Ascending aorta (tissue), 2 donors: ENCODE measurements around the gene ELL3. TPM values are rescaled to one million over a fixed set of nuclear protein-coding genes. Genes with fewer than 3 reads are reported as not detected.

ENCODE experiments used
- DNase-seq, 2 donors: peaks; one replicate each; pipeline ENCODE4 v3.0.0-alpha.2; 2019; ENCODE audit warnings: low spot score in 2 of 2
- H3K27ac ChIP-seq, 2 donors: fragments of 200-600 bp; sonication (generic); one replicate each; pipeline ENCODE4 v1.5.1; 2016 to 2017; ENCODE audit warnings: mild to moderate bottlenecking in 1 of 2
- H3K27me3 ChIP-seq: fragments of 200-600 bp; sonication (generic); one replicate; pipeline ENCODE4 v1.5.1; 2017
- H3K36me3 ChIP-seq, 2 donors: fragments of 200-600 bp; sonication (generic); one replicate each; pipeline ENCODE4 v1.5.1; 2016
- H3K4me1 ChIP-seq, 2 donors: fragments of 200-600 bp; sonication (generic); one replicate each; pipeline ENCODE4 v1.5.1; 2016 to 2017; ENCODE audit warnings: mild to moderate bottlenecking in 1 of 2
- H3K4me3 ChIP-seq, 2 donors: fragments of 200-600 bp; sonication (generic); one replicate each; pipeline ENCODE4 v1.5.1; 2016 to 2017; ENCODE audit warnings: mild to moderate bottlenecking in 1 of 2
- H3K9me3 ChIP-seq, 2 donors: fragments of 200-600 bp; sonication (generic); one replicate each; pipeline ENCODE4 v1.5.1; 2016
- intact Hi-C: fragments of 100-400 bp; cut with DNase I; formaldehyde crosslinking; loops from one replicate; pipeline ENCODE4 v1.15.1; 2023
- total RNA-seq: library from RNA; depleted of rRNA; stranded (reverse); fragments of >200 nt; gene quantifications from one replicate; pipeline ENCODE4 v1.1.0, GENCODE V29; 2016
- TF ChIP-seq, protein P1 (sequence below), 3 experiments: fragments of 200-600 bp in 2 of 3; fragments of 450-650 bp in 1 of 3; sonication (generic) in 2 of 3; IDR thresholded peaks; one replicate each; pipeline ENCODE4 v1.5.1; 2016 to 2019; ENCODE audit warnings: antibody characterized with exemption in 3 of 3, mild to moderate bottlenecking in 1 of 3, moderate library complexity in 1 of 3

ELL3 gene
- total RNA-seq, 1 donor from 2014 or later = 39.5 TPM

- H3K27ac ChIP-seq = peak overlapping the region; percentile 88 to 92
Observed at GRCh38 chr15:43777267-43777914, 625 bp upstream of the ELL3 start.

GRCh38 chr15:43776101-43776717 lies 557 bp downstream of the ELL3 start:
- intact Hi-C loops = loop anchor here (10.0 kb wide), 2 partner anchors 49 to 261 kb away; partner anchors contain the start of genes MAP1A, MFAP1 and WDR76
- H3K27ac ChIP-seq = peak overlapping the region; percentile 88 to 92
- H3K9me3 ChIP-seq = no peaks in the 10 kb centered on the region
- H3K36me3 ChIP-seq = peaks cover 11 to 32% of the 10 kb centered on the region in 2 donors
- H3K4me1 ChIP-seq = peaks cover 0 to 11% of the 10 kb centered on the region in 2 donors
- peak overlapping the region; percentile 57 to 73 for H3K4me3 ChIP-seq
- no peak for DNase-seq
- no peaks in the 10 kb centered on the region for H3K27me3 ChIP-seq
- TF ChIP-seq, protein P1, sequence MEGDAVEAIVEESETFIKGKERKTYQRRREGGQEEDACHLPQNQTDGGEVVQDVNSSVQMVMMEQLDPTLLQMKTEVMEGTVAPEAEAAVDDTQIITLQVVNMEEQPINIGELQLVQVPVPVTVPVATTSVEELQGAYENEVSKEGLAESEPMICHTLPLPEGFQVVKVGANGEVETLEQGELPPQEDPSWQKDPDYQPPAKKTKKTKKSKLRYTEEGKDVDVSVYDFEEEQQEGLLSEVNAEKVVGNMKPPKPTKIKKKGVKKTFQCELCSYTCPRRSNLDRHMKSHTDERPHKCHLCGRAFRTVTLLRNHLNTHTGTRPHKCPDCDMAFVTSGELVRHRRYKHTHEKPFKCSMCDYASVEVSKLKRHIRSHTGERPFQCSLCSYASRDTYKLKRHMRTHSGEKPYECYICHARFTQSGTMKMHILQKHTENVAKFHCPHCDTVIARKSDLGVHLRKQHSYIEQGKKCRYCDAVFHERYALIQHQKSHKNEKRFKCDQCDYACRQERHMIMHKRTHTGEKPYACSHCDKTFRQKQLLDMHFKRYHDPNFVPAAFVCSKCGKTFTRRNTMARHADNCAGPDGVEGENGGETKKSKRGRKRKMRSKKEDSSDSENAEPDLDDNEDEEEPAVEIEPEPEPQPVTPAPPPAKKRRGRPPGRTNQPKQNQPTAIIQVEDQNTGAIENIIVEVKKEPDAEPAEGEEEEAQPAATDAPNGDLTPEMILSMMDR (IDR thresholded peaks at IDR 0.05) = no peak

More at GRCh38 chr15:43777267-43777914, 625 bp upstream of the ELL3 start:
- TF ChIP-seq, protein P1 (IDR thresholded peaks at IDR 0.05) = peak; percentile 79 to 87 (median 84)
- peak; percentile 53 to 91 for DNase-seq
- H3K4me3 ChIP-seq = peak overlapping the region; percentile 57 to 73
- peaks cover 1 to 20% of the 10 kb centered on the region in 2 donors for H3K36me3 ChIP-seq
- peaks cover 0 to 11% of the 10 kb centered on the region in 2 donors for H3K4me1 ChIP-seq
- no peaks in the 10 kb centered on the region for H3K9me3 ChIP-seq
- intact Hi-C loops = loop anchor here (1.0 to 10.0 kb wide), 3 partner anchors 15 to 263 kb away; partner anchors contain the start of genes MAP1A, MFAP1, SERF2 and WDR76
- no peaks in the 10 kb centered on the region for H3K27me3 ChIP-seq

DNA sequence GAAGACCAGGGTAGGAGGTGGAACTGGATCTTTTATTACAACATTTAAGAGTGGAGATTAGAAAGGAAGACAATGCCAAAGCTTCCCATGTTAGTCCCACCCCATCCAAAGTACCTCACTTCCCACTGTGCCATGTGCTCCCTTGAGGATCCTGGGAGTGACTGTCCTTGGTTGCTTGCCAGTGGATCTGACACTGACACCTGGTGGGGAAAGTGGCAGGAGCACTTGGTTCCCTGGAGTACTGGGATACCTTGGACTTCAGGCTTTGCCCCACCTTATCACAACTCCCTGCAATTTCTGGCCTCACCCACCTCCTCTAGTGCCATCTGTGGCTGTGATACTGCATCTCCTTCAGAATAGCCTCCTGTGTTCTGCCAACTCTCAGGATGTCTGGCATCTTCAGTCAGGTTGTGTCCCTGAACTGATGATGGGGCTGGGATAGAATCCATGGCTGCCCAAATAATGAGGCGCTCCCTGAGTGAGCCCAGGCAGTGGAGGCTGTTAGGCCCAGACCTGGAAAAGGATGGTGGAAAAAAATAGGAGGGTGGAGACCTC lies 1.3 kb downstream of the ELL3 start:
- H3K9me3 ChIP-seq = no peaks in the 10 kb centered on the region
- peak in 1 of 2 donors; percentile 72 for DNase-seq
- intact Hi-C loops = loop anchor here (10.0 kb wide), 2 partner anchors 49 to 261 kb away; partner anchors contain the start of genes MAP1A, MFAP1 and WDR76
- H3K27me3 ChIP-seq = no peaks in the 10 kb centered on the region
- peaks cover 0 to 11% of the 10 kb centered on the region in 2 donors for H3K4me1 ChIP-seq
- H3K27ac ChIP-seq = peak overlapping the region; percentile 88 to 92
- peak overlapping the region in 1 of 2 donors; percentile 73 for H3K4me3 ChIP-seq
- TF ChIP-seq, protein P1 (IDR thresholded peaks at IDR 0.05) = no peak
- H3K36me3 ChIP-seq = peaks cover 18 to 39% of the 10 kb centered on the region in 2 donors

DNA sequence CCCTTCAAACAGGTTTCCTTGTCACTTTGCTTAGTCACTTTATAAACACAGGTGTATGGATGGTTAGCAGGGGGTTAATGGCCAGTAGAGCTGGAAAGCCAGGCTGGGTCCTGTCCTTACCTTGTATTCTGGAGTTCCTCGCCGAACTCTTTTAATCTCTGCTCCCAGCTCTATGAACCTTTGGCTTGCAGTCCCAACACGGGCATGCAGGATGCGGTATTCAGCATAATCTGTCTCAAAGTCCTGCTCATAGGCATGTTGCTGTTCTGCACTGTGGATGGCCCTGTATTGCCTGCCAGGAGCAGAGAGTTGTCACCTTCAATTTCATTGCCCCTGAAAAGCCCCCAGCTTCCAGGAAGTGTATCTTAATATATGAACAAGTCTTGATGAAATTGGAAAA lies 2.7 kb downstream of the ELL3 start:
- Histone ChIP-seq H3K4me3 (no peak overlapping the region), H3K36me3 (peaks cover 29 to 51% of the 10 kb centered on the region in 2 donors), H3K27me3 (no peaks in the 10 kb centered on the region), H3K4me1 (peaks cover 0 to 11% of the 10 kb centered on the region in 2 donors), H3K27ac (peak overlapping the region; percentile 88 to 92), H3K9me3 (no peaks in the 10 kb centered on the region)
- intact Hi-C loops = loop anchor here (10.0 kb wide), 2 partner anchors 51 to 259 kb away; partner anchors contain the start of genes MAP1A, MFAP1 and WDR76
- TF ChIP-seq, protein P1 (IDR thresholded peaks at IDR 0.05) = no peak
- no peak for DNase-seq

- peaks cover 0 to 6% of the 10 kb centered on the region in 2 donors for H3K4me1 ChIP-seq
- H3K27me3 ChIP-seq = no peaks in the 10 kb centered on the region
- no peaks in the 10 kb centered on the region for H3K9me3 ChIP-seq
- no peak overlapping the region for H3K27ac ChIP-seq
- no peak overlapping the region for H3K4me3 ChIP-seq
- intact Hi-C loops = loop anchor here (10.0 kb wide), 2 partner anchors 52 to 258 kb away; partner anchors contain the start of genes MAP1A, MFAP1 and WDR76
- peaks cover 42 to 65% of the 10 kb centered on the region in 2 donors for H3K36me3 ChIP-seq
- no peak for DNase-seq
- TF ChIP-seq, protein P1 (IDR thresholded peaks at IDR 0.05) = no peak
Observed at GRCh38 chr15:43772624-43773023, 4.1 kb downstream of the ELL3 start.
